H9 (cell line): ENCODE results near the gene TECRL. TPM values are rescaled to one million over a fixed set of nuclear protein-coding genes. Genes with fewer than 3 reads are reported as not detected.

Source experiments
- DNase-seq: peaks from one replicate; pipeline ENCODE4 v3.0.0-alpha.2; 2017
- H2AFZ ChIP-seq: one replicate; pipeline ENCODE4 v1.6.1; 2013; ENCODE audit warnings: mild to moderate bottlenecking, low read length, control low read depth, moderate library complexity
- H2AK5ac ChIP-seq: 2 replicates; pipeline ENCODE4 v1.6.1; 2013; ENCODE audit warnings: low read length, control low read depth, mixed read lengths; ENCODE audit not compliant: insufficient read length
- H2BK120ac ChIP-seq: one replicate; pipeline ENCODE4 v1.6.1; 2013; ENCODE audit warnings: low read depth, mild to moderate bottlenecking, low read length, control low read depth, inconsistent platforms; ENCODE audit not compliant: poor library complexity, severe bottlenecking
- H2BK12ac ChIP-seq: 2 replicates; pipeline ENCODE4 v1.6.1; 2013; ENCODE audit warnings: low read length, control low read depth, mixed read lengths, low read depth; ENCODE audit not compliant: insufficient read length
- H2BK15ac ChIP-seq: 2 replicates; pipeline ENCODE4 v1.6.1; 2013; ENCODE audit warnings: low read depth, low read length, control low read depth
- H2BK20ac ChIP-seq: one replicate; pipeline ENCODE4 v1.6.1; 2013; ENCODE audit warnings: low read depth, mild to moderate bottlenecking, low read length, control low read depth, inconsistent platforms; ENCODE audit not compliant: poor library complexity, severe bottlenecking
- H2BK5ac ChIP-seq: 2 replicates; pipeline ENCODE4 v1.6.1; 2013; ENCODE audit warnings: low read length, control low read depth, mixed read lengths; ENCODE audit not compliant: insufficient read length
- H3K14ac ChIP-seq: 2 replicates; pipeline ENCODE4 v1.6.1; 2013; ENCODE audit warnings: low read length, control low read depth; ENCODE audit not compliant: insufficient read depth
- H3K18ac ChIP-seq: 2 replicates; pipeline ENCODE4 v1.6.1; 2013; ENCODE audit warnings: low read depth, mild to moderate bottlenecking, mixed read lengths, low read length, control low read depth; ENCODE audit not compliant: insufficient read length
- H3K23ac ChIP-seq: 2 replicates; pipeline ENCODE4 v1.6.1; 2013; ENCODE audit warnings: low read length, control low read depth, mixed read lengths, low read depth; ENCODE audit not compliant: insufficient read length
- H3K23me2 ChIP-seq: 2 replicates; pipeline ENCODE4 v1.6.1; 2013; ENCODE audit warnings: low read depth, mild to moderate bottlenecking, mixed read lengths, low read length, control low read depth; ENCODE audit not compliant: insufficient read length, poor library complexity, severe bottlenecking
- H3K27ac ChIP-seq: 2 replicates; pipeline ENCODE4 v1.5.1; 2013; ENCODE audit warnings: low read length, control low read depth, mixed read lengths, low read depth; ENCODE audit not compliant: insufficient read length
- H3K27me3 ChIP-seq: 2 replicates; pipeline ENCODE4 v1.6.1; 2013; ENCODE audit warnings: low read length, control low read depth, inconsistent platforms; ENCODE audit not compliant: insufficient read depth
- H3K4ac ChIP-seq: 2 replicates; pipeline ENCODE4 v1.6.1; 2013; ENCODE audit warnings: low read depth, mild to moderate bottlenecking, control low read depth, inconsistent platforms, low read length, moderate library complexity
- H3K4me1 ChIP-seq: 2 replicates; pipeline ENCODE4 v1.6.1; 2013; ENCODE audit warnings: low read length, control low read depth, inconsistent platforms; ENCODE audit not compliant: insufficient read depth
- H3K4me2 ChIP-seq: 2 replicates; pipeline ENCODE4 v1.6.1; 2013; ENCODE audit warnings: low read length, control low read depth, mixed read lengths; ENCODE audit not compliant: insufficient read length, insufficient read depth
- H3K56ac ChIP-seq: 2 replicates; pipeline ENCODE4 v1.6.1; 2013; ENCODE audit warnings: low read depth, mild to moderate bottlenecking, mixed read lengths, low read length, control low read depth; ENCODE audit not compliant: insufficient read length
- H3K79me1 ChIP-seq: 2 replicates; pipeline ENCODE4 v1.6.1; 2013; ENCODE audit warnings: low read depth, mild to moderate bottlenecking, moderate library complexity, low read length, control low read depth, inconsistent platforms; ENCODE audit not compliant: insufficient read depth, poor library complexity, severe bottlenecking
- H3K79me2 ChIP-seq: 2 replicates; pipeline ENCODE4 v1.6.1; 2013; ENCODE audit warnings: low read length, control low read depth, inconsistent platforms; ENCODE audit not compliant: insufficient read depth
- H3K9ac ChIP-seq: 2 replicates; pipeline ENCODE4 v1.6.1; 2013; ENCODE audit warnings: low read length, control low read depth, mixed read lengths; ENCODE audit not compliant: insufficient read length; ENCODE audit errors: extremely low read depth
- H3K9me3 ChIP-seq: one replicate; pipeline ENCODE4 v1.6.1; 2013; ENCODE audit warnings: low read depth, low read length, inconsistent platforms; ENCODE audit not compliant: control insufficient read depth
- H3T11ph ChIP-seq: one replicate; pipeline ENCODE4 v1.6.1; 2013; ENCODE audit warnings: mild to moderate bottlenecking, low read length, control low read depth, inconsistent platforms
- H4K20me1 ChIP-seq: one replicate; pipeline ENCODE4 v1.6.1; 2013; ENCODE audit not compliant: control insufficient read depth, insufficient read length, insufficient read depth
- H4K5ac ChIP-seq: 2 replicates; pipeline ENCODE4 v1.6.1; 2013; ENCODE audit warnings: low read depth, mild to moderate bottlenecking, mixed read lengths, low read length, control low read depth; ENCODE audit not compliant: insufficient read length
- H4K8ac ChIP-seq: replicated peaks from 2 replicates; pipeline ENCODE4 v1.6.1; 2013; ENCODE audit warnings: low read length, control low read depth, mixed read lengths, low read depth; ENCODE audit not compliant: insufficient read length
- H4K91ac ChIP-seq: 2 replicates; pipeline ENCODE4 v1.6.1; 2013; ENCODE audit warnings: low read depth, mild to moderate bottlenecking, moderate library complexity, mixed read lengths, low read length, control low read depth; ENCODE audit not compliant: insufficient read length
- H3K27ac Mint-ChIP-seq, 3 experiments: 2 replicates in 2 of 3; 3 replicates in 1 of 3; pipeline ENCODE4 v1.8.0; 2020 to 2021; ENCODE audit warnings: mixed read lengths in 3 of 3, mild to moderate bottlenecking in 1 of 3, moderate library complexity in 1 of 3
- H3K27me3 Mint-ChIP-seq: 2 replicates; pipeline ENCODE4 v1.8.0; 2021; ENCODE audit warnings: low read depth, mild to moderate bottlenecking, moderate library complexity, mixed read lengths
- H3K36me3 Mint-ChIP-seq, 3 experiments: 2 replicates in 2 of 3; 3 replicates in 1 of 3; pipeline ENCODE4 v1.8.0; 2020 to 2021; ENCODE audit warnings: low read depth in 3 of 3, mixed read lengths in 3 of 3; ENCODE audit not compliant: insufficient read depth in 1 of 3
- H3K4me1 Mint-ChIP-seq, 2 experiments: 2 replicates each; pipeline ENCODE4 v1.8.0; 2020; ENCODE audit warnings: mixed read lengths in 2 of 2
- H3K4me3 Mint-ChIP-seq, 2 experiments: 2 replicates in 1 of 2; 3 replicates in 1 of 2; pipeline ENCODE4 v1.8.0; 2020 to 2021; ENCODE audit warnings: mild to moderate bottlenecking in 2 of 2, mixed read lengths in 2 of 2, moderate library complexity in 1 of 2
- H3K9me3 Mint-ChIP-seq, 2 experiments: 2 replicates in 1 of 2; 3 replicates in 1 of 2; pipeline ENCODE4 v1.8.0; 2020; ENCODE audit warnings: mild to moderate bottlenecking in 2 of 2, mixed read lengths in 2 of 2, moderate library complexity in 1 of 2
- CTCF ChIP-seq: fragments of 200-600 bp; sonication (generic); conservative IDR thresholded peaks from 3 replicates; pipeline ENCODE4 v1.8.0; 2021; ENCODE audit warnings: antibody characterized with exemption, mild to moderate bottlenecking
- WGBS: extraction: QIAGEN DNeasy Blood & Tissue Kit; methylation state at CpG from one replicate; pipeline ENCODE4 v1.1.7; 2013; ENCODE audit warnings: missing lambda C conversion rate, low lambda C conversion rate, mixed read lengths; ENCODE audit not compliant: insufficient read length; ENCODE audit errors: extremely low coverage; 5-methylcytosine and 5-hydroxymethylcytosine counted together
- total RNA-seq: library from RNA; stranded (reverse); gene quantifications from 2 replicates; pipeline ENCODE4 v1.2.1, GENCODE V29; 2021

The TECRL gene
- total RNA-seq, 1 experiment from 2014 or later = not detected

DNA sequence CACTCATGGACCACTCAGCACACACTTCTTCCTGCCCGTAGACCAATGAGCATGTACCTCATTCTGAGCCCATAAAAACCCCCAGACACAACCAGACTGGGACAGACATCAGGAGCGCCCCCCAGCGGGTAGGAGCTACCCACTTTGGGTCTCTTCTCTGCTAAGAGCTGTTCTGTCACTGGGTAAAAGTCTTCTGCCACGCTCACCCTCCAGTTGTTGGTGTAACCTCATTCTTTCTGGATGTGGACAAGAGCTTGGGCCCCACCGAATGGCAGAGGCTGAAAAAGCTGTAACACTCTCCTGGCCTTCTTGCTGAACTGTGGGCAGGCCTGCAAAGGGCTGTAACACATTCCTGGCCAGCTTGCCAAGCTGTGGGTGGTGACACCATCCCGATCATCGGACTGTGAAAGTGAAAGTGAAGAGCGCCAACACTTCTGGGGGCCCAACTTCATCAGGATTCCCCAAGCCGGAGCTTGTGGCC lies 137.6 kb downstream of the TECRL start:
- H3T11ph ChIP-seq = no peak overlapping the region
- H2AFZ ChIP-seq = no peak overlapping the region
- H4K91ac ChIP-seq = no peak overlapping the region
- no peaks in the 10 kb centered on the region for H3K79me2 ChIP-seq
- no peak overlapping the region for H2BK12ac ChIP-seq
- Mint-ChIP-seq H3K27ac (no peak overlapping the region), H3K9me3 (peaks cover 7 to 20% of the 10 kb centered on the region in 2 experiments), H3K36me3 (peaks cover 10 to 16% (median 11%) of the 10 kb centered on the region in 3 experiments; a peak in 6 of 7 replicates), H3K4me3 (no peak overlapping the region), H3K27me3 (no peaks in the 10 kb centered on the region), H3K4me1 (peaks cover 6 to 10% of the 10 kb centered on the region in 2 experiments)
- no peak overlapping the region for H2AK5ac ChIP-seq
- H3K27me3 ChIP-seq = no peaks in the 10 kb centered on the region
- no peaks in the 10 kb centered on the region for H3K79me1 ChIP-seq
- H3K56ac ChIP-seq = no peak overlapping the region
- no peak overlapping the region for H4K8ac ChIP-seq
- no peaks in the 10 kb centered on the region for H3K9me3 ChIP-seq
- no peak overlapping the region for H2BK15ac ChIP-seq
- H3K23me2 ChIP-seq = no peaks in the 10 kb centered on the region
- H3K23ac ChIP-seq = no peak overlapping the region
- peak; percentile 27 for DNase-seq
- no peak overlapping the region for H3K4me2 ChIP-seq
- H2BK120ac ChIP-seq = no peak overlapping the region
- no peak overlapping the region for H3K18ac ChIP-seq
- H3K27ac ChIP-seq = no peak overlapping the region
- H2BK5ac ChIP-seq = no peak overlapping the region
- H3K14ac ChIP-seq = no peak overlapping the region
- no peaks in the 10 kb centered on the region for H3K4me1 ChIP-seq
- no peak overlapping the region for H3K4ac ChIP-seq
- no CpG with 5 or more reads among the region's 9 CpGs for WGBS
- TF ChIP-seq CTCF = peak; percentile 33; the same call in 2 of the 3 replicates
- H2BK20ac ChIP-seq = no peak overlapping the region
- no peaks in the 10 kb centered on the region for H4K20me1 ChIP-seq
- H3K9ac ChIP-seq = no peak overlapping the region
- no peak overlapping the region for H4K5ac ChIP-seq
